22Rv1 (cell line): ENCODE results near the gene ATG4B.

ENCODE experiments used
- ZFX ChIP-seq: fragments of 450-650 bp; IDR thresholded peaks from 2 replicates; pipeline ENCODE4 v1.6.1; 2017; ENCODE audit warnings: antibody characterized with exemption, borderline replicate concordance
- TF ChIP-seq, protein P1 (sequence below): fragments of 450-650 bp; IDR thresholded peaks from 2 replicates; pipeline ENCODE4 v1.5.1; 2017; ENCODE audit warnings: mild to moderate bottlenecking

DNA sequence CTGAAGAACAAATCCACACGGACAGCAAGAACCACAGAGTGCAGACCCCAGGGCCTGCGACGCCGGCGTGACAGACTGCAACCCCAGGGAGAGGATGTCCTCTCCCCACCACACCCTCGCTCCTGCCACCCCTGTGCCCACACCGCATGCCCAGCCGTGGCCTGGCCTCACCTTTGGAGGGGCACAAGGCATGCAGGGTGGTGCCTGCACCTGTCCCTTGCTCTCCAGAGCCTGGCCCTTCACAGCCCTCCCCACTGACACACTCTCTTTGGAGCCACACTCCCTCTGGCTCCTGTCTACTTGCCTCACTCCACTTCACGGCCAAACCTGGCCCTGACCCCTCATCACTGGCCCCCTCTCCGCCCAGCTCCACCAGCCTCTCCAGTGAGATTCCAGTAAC lies 9.8 kb upstream of the ATG4B start:
- TF ChIP-seq, protein P1, sequence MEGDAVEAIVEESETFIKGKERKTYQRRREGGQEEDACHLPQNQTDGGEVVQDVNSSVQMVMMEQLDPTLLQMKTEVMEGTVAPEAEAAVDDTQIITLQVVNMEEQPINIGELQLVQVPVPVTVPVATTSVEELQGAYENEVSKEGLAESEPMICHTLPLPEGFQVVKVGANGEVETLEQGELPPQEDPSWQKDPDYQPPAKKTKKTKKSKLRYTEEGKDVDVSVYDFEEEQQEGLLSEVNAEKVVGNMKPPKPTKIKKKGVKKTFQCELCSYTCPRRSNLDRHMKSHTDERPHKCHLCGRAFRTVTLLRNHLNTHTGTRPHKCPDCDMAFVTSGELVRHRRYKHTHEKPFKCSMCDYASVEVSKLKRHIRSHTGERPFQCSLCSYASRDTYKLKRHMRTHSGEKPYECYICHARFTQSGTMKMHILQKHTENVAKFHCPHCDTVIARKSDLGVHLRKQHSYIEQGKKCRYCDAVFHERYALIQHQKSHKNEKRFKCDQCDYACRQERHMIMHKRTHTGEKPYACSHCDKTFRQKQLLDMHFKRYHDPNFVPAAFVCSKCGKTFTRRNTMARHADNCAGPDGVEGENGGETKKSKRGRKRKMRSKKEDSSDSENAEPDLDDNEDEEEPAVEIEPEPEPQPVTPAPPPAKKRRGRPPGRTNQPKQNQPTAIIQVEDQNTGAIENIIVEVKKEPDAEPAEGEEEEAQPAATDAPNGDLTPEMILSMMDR: no peak
- TF ChIP-seq ZFX: no peak
